ENCODE data around the gene ADCK1. TPM values are rescaled to one million over a fixed set of nuclear protein-coding genes. Genes with fewer than 3 reads are reported as not detected.
A peak's percentile ranks its signal among the peaks of the same experiment; 100 is the strongest.

Gene ADCK1
- total and polyA plus RNA-seq, 9 of the 15 experiments (the other 6 are each of a cell fraction or from before 2014, with no cell fraction given) = 2.8 to 8.9 (median 4.3) TPM

DNA sequence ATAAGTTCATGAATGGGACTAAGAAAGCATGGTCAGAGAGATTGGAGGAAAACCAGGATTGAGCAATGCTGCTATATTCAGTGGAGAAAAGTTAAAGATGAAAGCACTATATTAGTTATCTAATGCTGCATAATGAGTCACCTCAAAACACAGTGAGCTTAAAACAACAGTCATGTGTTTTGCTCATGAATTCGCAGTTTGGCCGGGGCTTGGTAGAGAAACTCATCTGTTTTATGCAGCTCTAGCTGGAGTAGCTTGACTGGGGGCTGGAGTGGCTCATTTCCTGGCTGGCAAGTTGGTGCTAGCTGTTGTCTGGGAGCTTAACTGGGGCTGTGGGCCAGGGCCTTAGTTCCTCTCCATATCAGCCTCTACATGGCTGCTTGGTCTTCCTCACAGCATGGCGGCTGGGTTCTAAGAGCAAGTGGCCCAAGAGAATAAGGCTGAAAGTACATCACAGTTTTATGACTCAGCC, 90.1 kb downstream of the ADCK1 start (continued):
- no peak for TF ChIP-seq PYGO2 (tag; IDR thresholded peaks at IDR 0.05)
- TF ChIP-seq ETV1 (tag; conservative IDR thresholded peaks at IDR 0.05; ENCODE audit: low read depth) = no peak
- TF ChIP-seq NFE2 (IDR thresholded peaks at IDR 0.05; ENCODE audit: low read depth) = no peak
- no peak for TF ChIP-seq CBX1 (IDR thresholded peaks at IDR 0.05; ENCODE audit: low read depth)
- TF ChIP-seq, protein P1, sequence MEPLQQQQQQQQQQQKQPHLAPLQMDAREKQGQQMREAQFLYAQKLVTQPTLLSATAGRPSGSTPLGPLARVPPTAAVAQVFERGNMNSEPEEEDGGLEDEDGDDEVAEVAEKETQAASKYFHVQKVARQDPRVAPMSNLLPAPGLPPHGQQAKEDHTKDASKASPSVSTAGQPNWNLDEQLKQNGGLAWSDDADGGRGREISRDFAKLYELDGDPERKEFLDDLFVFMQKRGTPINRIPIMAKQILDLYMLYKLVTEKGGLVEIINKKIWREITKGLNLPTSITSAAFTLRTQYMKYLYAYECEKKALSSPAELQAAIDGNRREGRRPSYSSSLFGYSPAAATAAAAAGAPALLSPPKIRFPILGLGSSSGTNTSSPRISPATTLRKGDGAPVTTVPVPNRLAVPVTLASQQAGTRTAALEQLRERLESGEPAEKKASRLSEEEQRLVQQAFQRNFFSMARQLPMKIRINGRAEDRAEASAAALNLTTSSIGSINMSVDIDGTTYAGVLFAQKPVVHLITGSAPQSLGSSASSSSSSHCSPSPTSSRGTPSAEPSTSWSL (CRISPR knock-in tag; IDR thresholded peaks at IDR 0.05; ENCODE audit: borderline replicate concordance) = no peak
- TF ChIP-seq GTF2F1 (IDR thresholded peaks at IDR 0.05; ENCODE audit: low read depth, low read length) = no peak
- TF ChIP-seq BCOR (IDR thresholded peaks at IDR 0.05) = no peak
- peak; percentile 47 for TF ChIP-seq CEBPB (tag; IDR thresholded peaks at IDR 0.05)
- TF ChIP-seq SRSF9 (IDR thresholded peaks at IDR 0.05; ENCODE audit: borderline replicate concordance, low read depth, low read length) = no peak
- TF ChIP-seq NFRKB (IDR thresholded peaks at IDR 0.05; ENCODE audit: low read depth) = no peak
- TF ChIP-seq, protein P2, sequence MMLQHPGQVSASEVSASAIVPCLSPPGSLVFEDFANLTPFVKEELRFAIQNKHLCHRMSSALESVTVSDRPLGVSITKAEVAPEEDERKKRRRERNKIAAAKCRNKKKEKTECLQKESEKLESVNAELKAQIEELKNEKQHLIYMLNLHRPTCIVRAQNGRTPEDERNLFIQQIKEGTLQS (IDR thresholded peaks at IDR 0.05) = peak; percentile 56
- TF ChIP-seq, protein P2 (CRISPR knock-in tag; conservative IDR thresholded peaks at IDR 0.05) = no peak
- no peak for TF ChIP-seq PTTG1 (tag; IDR thresholded peaks at IDR 0.05; ENCODE audit: low read depth)
- TF ChIP-seq POLR2AphosphoS2 (IDR thresholded peaks at IDR 0.05; ENCODE audit: low read length) = no peak
- no peak for TF ChIP-seq MYC (IDR thresholded peaks at IDR 0.05; ENCODE audit: low read depth, low read length)
- no peak for TF ChIP-seq MYC (CRISPR knock-in tag; IDR thresholded peaks at IDR 0.05; ENCODE audit: borderline replicate concordance, low read depth)
- TF ChIP-seq TARDBP (IDR thresholded peaks at IDR 0.05) = no peak
- no peak for TF ChIP-seq MTA3 (IDR thresholded peaks at IDR 0.05; ENCODE audit: borderline replicate concordance)
- TF ChIP-seq, protein P3, sequence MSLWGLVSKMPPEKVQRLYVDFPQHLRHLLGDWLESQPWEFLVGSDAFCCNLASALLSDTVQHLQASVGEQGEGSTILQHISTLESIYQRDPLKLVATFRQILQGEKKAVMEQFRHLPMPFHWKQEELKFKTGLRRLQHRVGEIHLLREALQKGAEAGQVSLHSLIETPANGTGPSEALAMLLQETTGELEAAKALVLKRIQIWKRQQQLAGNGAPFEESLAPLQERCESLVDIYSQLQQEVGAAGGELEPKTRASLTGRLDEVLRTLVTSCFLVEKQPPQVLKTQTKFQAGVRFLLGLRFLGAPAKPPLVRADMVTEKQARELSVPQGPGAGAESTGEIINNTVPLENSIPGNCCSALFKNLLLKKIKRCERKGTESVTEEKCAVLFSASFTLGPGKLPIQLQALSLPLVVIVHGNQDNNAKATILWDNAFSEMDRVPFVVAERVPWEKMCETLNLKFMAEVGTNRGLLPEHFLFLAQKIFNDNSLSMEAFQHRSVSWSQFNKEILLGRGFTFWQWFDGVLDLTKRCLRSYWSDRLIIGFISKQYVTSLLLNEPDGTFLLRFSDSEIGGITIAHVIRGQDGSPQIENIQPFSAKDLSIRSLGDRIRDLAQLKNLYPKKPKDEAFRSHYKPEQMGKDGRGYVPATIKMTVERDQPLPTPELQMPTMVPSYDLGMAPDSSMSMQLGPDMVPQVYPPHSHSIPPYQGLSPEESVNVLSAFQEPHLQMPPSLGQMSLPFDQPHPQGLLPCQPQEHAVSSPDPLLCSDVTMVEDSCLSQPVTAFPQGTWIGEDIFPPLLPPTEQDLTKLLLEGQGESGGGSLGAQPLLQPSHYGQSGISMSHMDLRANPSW (CRISPR knock-in tag; IDR thresholded peaks at IDR 0.05) = no peak
- no peak for TF ChIP-seq NFE2L1 (tag; IDR thresholded peaks at IDR 0.05; ENCODE audit: borderline replicate concordance, low read depth)
- TF ChIP-seq, protein P4, sequence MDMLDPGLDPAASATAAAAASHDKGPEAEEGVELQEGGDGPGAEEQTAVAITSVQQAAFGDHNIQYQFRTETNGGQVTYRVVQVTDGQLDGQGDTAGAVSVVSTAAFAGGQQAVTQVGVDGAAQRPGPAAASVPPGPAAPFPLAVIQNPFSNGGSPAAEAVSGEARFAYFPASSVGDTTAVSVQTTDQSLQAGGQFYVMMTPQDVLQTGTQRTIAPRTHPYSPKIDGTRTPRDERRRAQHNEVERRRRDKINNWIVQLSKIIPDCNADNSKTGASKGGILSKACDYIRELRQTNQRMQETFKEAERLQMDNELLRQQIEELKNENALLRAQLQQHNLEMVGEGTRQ (CRISPR knock-in tag; IDR thresholded peaks at IDR 0.05) = no peak
- no peak for TF ChIP-seq RFX1 (IDR thresholded peaks at IDR 0.05)
- TF ChIP-seq JUND (IDR thresholded peaks at IDR 0.05; ENCODE audit: borderline replicate concordance, low read depth, low read length) = 0 out of 2 replicates have a peak, but pooled peaks have one; percentile 7
- TF ChIP-seq JUND (tag; IDR thresholded peaks at IDR 0.05; ENCODE audit: borderline replicate concordance, low read depth, low read length) = 0 out of 3 replicates have a peak, but pooled peaks have one; percentile 30

Measured in K562 (cell line).